Measurements from ENCODE around the gene GOLPH3. TPM values are rescaled to one million over a fixed set of nuclear protein-coding genes. Genes with fewer than 3 reads are reported as not detected.
"Not testable (repeated sequence)": the region's sequence is repeated elsewhere in the genome, so short reads cannot be mapped to it uniquely, and the experiment has no call there.

The GOLPH3 gene
- total RNA-seq, 1 donor from 2014 or later = 99.0 TPM

DNA sequence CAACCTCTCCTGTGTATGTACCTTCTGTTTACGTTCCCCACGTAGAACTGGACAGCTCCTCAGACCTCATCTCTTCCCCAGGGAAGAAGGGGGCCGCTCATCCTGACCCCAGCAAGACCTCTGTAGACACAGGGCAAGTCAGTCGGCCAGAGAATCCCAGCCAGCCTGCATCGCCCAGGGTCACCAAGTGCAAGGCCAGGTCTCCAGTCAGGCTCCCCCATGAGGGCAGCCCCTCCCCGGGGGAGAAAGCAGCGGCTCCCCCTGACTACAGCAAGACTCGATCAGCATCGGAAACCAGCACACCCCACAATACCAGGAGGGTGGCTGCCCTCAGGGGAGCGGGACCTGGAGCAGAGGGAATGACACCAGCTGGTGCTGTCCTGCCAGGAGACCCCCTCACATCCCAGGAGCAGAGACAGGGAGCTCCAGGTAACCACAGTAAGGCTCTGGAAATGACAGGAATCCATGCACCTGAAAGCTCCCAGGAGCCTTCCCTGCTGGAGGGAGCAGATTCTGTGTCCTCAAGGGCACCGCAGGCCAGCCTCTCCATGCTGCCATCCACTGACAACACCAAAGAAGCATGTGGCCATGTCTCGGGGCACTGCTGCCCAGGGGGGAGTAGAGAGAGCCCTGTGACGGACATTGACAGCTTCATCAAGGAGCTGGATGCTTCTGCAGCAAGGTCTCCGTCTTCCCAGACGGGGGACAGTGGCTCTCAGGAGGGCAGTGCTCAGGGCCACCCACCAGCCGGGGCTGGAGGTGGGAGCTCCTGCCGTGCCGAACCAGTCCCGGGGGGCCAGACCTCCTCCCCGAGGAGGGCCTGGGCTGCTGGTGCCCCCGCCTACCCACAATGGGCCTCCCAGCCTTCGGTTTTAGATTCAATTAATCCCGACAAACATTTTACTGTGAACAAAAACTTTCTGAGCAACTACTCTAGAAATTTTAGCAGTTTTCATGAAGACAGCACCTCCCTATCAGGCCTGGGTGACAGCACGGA lies 86.7 kb downstream of the GOLPH3 start:
- no peak for DNase-seq
- intact Hi-C loops (cut with DNase I) = no loop called here

DNA sequence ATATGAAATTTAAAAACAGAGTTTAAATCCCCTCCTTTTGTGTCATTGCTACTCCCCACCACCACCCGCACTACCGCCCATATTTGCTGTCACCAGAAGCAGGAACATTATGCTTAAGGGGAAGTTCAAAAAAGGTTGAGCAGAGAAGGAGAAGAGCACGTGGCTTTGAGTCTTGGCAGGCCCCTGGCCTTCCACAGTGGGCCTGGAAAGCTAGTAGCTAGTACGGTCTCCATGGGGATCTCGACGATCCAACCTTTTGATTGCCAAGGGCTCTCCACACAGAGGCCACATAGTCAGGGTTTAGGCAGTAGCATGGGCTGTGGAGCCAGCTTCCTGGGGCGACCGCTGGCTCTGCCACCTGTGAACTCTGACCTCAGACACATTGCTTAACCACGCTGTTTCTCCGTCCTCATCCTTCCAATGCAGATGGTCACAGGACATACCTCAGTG lies 90.1 kb downstream of the GOLPH3 start:
- H3K36me3 ChIP-seq = peaks cover 37% of the 10 kb centered on the region
- DNase-seq (no peak), ATAC-seq (peak in 1 of 2 donors; percentile 30)
- TF ChIP-seq, protein P1, sequence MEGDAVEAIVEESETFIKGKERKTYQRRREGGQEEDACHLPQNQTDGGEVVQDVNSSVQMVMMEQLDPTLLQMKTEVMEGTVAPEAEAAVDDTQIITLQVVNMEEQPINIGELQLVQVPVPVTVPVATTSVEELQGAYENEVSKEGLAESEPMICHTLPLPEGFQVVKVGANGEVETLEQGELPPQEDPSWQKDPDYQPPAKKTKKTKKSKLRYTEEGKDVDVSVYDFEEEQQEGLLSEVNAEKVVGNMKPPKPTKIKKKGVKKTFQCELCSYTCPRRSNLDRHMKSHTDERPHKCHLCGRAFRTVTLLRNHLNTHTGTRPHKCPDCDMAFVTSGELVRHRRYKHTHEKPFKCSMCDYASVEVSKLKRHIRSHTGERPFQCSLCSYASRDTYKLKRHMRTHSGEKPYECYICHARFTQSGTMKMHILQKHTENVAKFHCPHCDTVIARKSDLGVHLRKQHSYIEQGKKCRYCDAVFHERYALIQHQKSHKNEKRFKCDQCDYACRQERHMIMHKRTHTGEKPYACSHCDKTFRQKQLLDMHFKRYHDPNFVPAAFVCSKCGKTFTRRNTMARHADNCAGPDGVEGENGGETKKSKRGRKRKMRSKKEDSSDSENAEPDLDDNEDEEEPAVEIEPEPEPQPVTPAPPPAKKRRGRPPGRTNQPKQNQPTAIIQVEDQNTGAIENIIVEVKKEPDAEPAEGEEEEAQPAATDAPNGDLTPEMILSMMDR (IDR thresholded peaks at IDR 0.05) = no peak
- H3K9me3 ChIP-seq = no peaks in the 10 kb centered on the region
- H3K27ac ChIP-seq = no peak overlapping the region
- H3K4me3 ChIP-seq = no peak overlapping the region
- no peaks in the 10 kb centered on the region for H3K27me3 ChIP-seq (ENCODE audit: low read depth)
- H3K4me1 ChIP-seq = no peaks in the 10 kb centered on the region
- intact Hi-C loops (cut with DNase I) = no loop called here

More for the DNA sequence above, 86.7 kb downstream of the GOLPH3 start:
- no peaks in the 10 kb centered on the region for H3K27me3 ChIP-seq (ENCODE audit: low read depth)
- H3K9me3 ChIP-seq = no peaks in the 10 kb centered on the region
- H3K27ac ChIP-seq = no peak overlapping the region
- TF ChIP-seq, protein P1 (IDR thresholded peaks at IDR 0.05) = no peak
- H3K4me1 ChIP-seq = no peaks in the 10 kb centered on the region
- no peak overlapping the region for H3K4me3 ChIP-seq
- peaks cover 50% of the 10 kb centered on the region for H3K36me3 ChIP-seq
- no peak for ATAC-seq

DNA sequence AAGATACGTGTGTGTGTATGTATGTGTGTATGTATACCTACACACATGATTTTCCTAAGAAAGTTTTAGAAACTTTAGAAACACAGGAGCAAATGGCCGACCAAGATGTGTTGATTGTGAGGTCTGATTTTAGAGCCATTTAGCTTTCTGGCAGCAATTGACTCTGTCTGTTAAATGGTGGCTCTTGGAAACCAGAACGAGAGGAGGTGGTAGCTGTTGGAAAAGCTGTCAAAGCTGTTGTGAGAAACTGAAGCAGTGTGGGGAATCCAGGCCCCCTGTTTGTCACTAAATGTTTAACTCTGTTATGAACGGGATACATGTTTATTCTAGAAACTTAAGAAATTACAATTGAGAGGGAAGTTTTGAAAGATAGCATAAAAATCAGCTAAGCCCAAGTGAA lies 91.4 kb downstream of the GOLPH3 start:
- ATAC-seq (no peak), DNase-seq (no peak)
- intact Hi-C loops (cut with DNase I) = no loop called here
- TF ChIP-seq, protein P1 (IDR thresholded peaks at IDR 0.05) = no peak
- Histone ChIP-seq H3K36me3 (peaks cover 35% of the 10 kb centered on the region), H3K9me3 (no peaks in the 10 kb centered on the region), H3K27me3 (ENCODE audit: low read depth) (no peaks in the 10 kb centered on the region), H3K4me3 (no peak overlapping the region), H3K4me1 (no peaks in the 10 kb centered on the region), H3K27ac (no peak overlapping the region)

DNA sequence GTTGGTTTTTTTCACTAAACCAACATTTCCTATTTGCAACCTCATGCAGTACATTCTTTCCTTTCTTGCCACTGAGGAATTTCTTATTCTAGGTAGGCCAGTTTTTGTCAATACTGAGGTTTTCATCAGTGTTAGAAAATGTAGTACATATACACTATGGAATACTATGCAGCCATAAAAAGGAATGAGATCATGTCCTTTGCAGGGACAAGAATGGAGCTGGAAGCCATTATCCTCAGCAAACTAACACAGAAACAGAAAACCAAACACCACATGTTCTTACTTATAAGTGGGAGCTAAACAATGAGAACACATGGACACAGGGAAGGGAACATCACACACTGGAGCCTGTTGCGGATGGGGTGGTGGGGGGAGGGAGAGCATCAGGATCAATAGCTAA lies 93.6 kb downstream of the GOLPH3 start:
- DNase-seq; H3K9me3 ChIP-seq; intact Hi-C loops (cut with DNase I); H3K27me3 ChIP-seq (ENCODE audit: low read depth); H3K4me1 ChIP-seq; H3K27ac ChIP-seq; H3K4me3 ChIP-seq; ATAC-seq: not testable (repeated sequence)
- peaks cover 28% of the 10 kb centered on the region for H3K36me3 ChIP-seq

DNA sequence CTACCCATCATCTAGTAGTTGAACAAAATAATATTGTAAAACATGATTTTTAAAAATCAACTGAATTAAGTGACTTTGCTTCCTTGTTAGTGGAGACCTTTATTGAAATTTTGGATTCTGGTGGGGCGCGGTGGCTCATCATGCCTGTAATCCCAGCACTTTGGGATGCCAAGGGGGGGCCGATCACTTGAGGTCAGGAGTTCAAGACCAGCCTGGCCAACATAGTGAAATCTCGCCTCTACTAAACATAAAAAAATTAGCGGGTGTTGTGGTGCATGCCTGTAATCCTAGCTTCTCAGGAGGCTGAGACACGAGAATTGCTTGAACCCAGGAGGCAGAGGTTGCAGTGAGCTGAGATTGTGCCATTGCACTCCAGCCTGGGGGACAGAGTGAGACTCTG lies 95.3 kb downstream of the GOLPH3 start:
- peaks cover 42% of the 10 kb centered on the region for H3K36me3 ChIP-seq
- H3K4me3 ChIP-seq; ATAC-seq; H3K4me1 ChIP-seq; DNase-seq; H3K27me3 ChIP-seq (ENCODE audit: low read depth); H3K27ac ChIP-seq; H3K9me3 ChIP-seq: not testable (repeated sequence)
- intact Hi-C loops (cut with DNase I) = loop anchor here (10.0 kb wide), 1 partner anchor 254 kb away; no protein-coding TSS in a partner anchor

DNA sequence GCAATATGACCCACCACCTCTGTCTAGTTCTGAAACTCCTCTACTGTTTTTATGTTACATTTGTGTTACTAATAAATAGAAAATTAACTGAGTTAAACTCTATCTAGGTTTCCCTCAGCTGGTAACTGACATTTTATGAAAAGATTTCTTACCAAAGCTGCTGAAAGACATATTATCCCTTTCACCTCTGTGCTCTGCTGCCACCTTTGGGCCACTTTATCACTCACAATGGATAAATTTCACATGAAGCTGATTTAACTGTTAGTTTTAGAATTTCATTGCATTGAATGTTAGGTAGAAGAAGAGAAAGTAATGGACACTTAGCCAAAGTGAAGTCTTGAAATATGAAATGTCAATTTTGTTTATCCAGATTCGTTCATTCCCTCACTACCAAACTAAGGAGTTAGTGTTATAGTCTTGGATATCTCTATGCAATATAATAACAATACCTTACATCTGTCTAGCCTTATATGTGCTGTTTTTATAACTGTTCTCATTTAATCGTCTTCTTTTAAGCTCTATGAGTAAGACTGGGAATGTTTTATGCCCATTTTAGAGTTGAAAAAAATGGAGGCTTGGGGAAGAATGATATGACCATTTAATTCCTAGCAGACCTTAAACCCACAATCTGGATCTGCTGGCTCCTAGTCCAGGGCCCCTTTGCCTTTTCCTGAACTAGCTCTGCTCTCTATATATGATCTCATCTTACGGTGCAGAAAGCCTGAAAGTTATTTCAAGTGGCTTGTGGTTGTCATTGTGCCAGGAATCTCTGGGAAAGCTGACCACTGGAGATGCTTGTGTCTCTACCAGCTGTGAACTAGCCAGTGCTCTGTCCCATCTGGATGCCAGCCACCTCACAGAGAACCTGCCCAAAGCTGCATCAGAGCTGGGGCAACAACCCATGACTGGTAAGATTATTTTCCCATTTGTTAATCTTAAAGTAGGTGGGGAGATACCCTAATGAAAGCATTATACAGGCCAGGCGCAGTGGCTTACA lies 97.1 kb downstream of the GOLPH3 start:
- Histone ChIP-seq H3K36me3 (peaks cover 57% of the 10 kb centered on the region), H3K4me1 (no peaks in the 10 kb centered on the region), H3K4me3 (no peak overlapping the region), H3K27ac (no peak overlapping the region), H3K27me3 (ENCODE audit: low read depth) (no peaks in the 10 kb centered on the region), H3K9me3 (no peaks in the 10 kb centered on the region)
- DNase-seq = no peak
- TF ChIP-seq, protein P1 (IDR thresholded peaks at IDR 0.05) = peak; percentile 65
- intact Hi-C loops (cut with DNase I) = loop anchor here (10.0 kb wide), 1 partner anchor 252 kb away; no protein-coding TSS in a partner anchor
- peak in 1 of 2 donors; percentile 52 for ATAC-seq
